Liver (tissue), 9 donors: ENCODE measurements around the gene PAX4. TPM values are rescaled to one million over a fixed set of nuclear protein-coding genes. Genes with fewer than 3 reads are reported as not detected.

Source experiments
- DNase-seq: peaks from one replicate; pipeline ENCODE4 v3.0.0-alpha.2; 2017; ENCODE audit warnings: low spot score
- H3K27ac ChIP-seq, 2 donors: one replicate each; pipeline ENCODE4 v1.7.0; 2013; ENCODE audit warnings: inconsistent platforms in 2 of 2, low read length in 2 of 2, control low read depth in 1 of 2, low read depth in 1 of 2, mild to moderate bottlenecking in 1 of 2
- H3K27me3 ChIP-seq, 4 donors: one replicate each; pipeline versions ENCODE4 v1.6.1 to v1.7.0; 2013; ENCODE audit warnings: low read length in 3 of 4, inconsistent platforms in 1 of 4, mild to moderate bottlenecking in 1 of 4, moderate library complexity in 1 of 4; ENCODE audit not compliant: control insufficient read depth in 4 of 4, insufficient read depth in 4 of 4
- H3K36me3 ChIP-seq, 4 donors: one replicate each; pipeline versions ENCODE4 v1.6.1 to v1.7.0; 2013; ENCODE audit warnings: low read length in 3 of 4, mild to moderate bottlenecking in 3 of 4, low read depth in 1 of 4, moderate library complexity in 1 of 4; ENCODE audit not compliant: control insufficient read depth in 4 of 4, insufficient read depth in 3 of 4
- H3K4me1 ChIP-seq, 4 donors: one replicate each; pipeline versions ENCODE4 v1.6.1 to v1.7.0; 2013; ENCODE audit warnings: low read length in 3 of 4, mild to moderate bottlenecking in 3 of 4, moderate library complexity in 1 of 4; ENCODE audit not compliant: control insufficient read depth in 4 of 4, insufficient read depth in 4 of 4
- H3K4me3 ChIP-seq, 3 donors: one replicate each; pipeline versions ENCODE4 v1.6.1 to v1.7.0; 2013; ENCODE audit warnings: low read length in 3 of 3, control low read depth in 1 of 3, low read depth in 1 of 3, mild to moderate bottlenecking in 1 of 3
- H3K9ac ChIP-seq, 2 donors: one replicate each; pipeline ENCODE4 v1.7.0; 2013; ENCODE audit warnings: low read length in 2 of 2, mild to moderate bottlenecking in 2 of 2, moderate library complexity in 2 of 2, control low read depth in 1 of 2, low read depth in 1 of 2
- H3K9me3 ChIP-seq, 4 donors: one replicate each; pipeline versions ENCODE4 v1.6.1 to v1.7.0; 2013; ENCODE audit warnings: low read length in 3 of 4; ENCODE audit not compliant: control insufficient read depth in 4 of 4
- ATF3 ChIP-seq: IDR thresholded peaks from 2 replicates; pipeline ENCODE4 v1.6.1; 2016; ENCODE audit warnings: antibody characterized with exemption
- EGR1 ChIP-seq, 2 donors: IDR thresholded peaks; 2 replicates each; pipeline ENCODE4 v1.6.1; 2016 to 2018; ENCODE audit warnings: antibody characterized with exemption in 2 of 2, low read depth in 2 of 2
- FOXA1 ChIP-seq: IDR thresholded peaks from 2 replicates; pipeline ENCODE4 v1.6.1; 2016; ENCODE audit warnings: antibody characterized with exemption
- FOXA2 ChIP-seq: IDR thresholded peaks from 2 replicates; pipeline ENCODE4 v1.6.1; 2016; ENCODE audit warnings: antibody characterized with exemption
- GABPA ChIP-seq, 2 donors: IDR thresholded peaks in 1 of 2; conservative IDR thresholded peaks in 1 of 2; 2 replicates each; pipeline ENCODE4 v1.6.1; 2016; ENCODE audit warnings: antibody characterized with exemption in 2 of 2, mild to moderate bottlenecking in 1 of 2, moderate library complexity in 1 of 2
- HNF4G ChIP-seq: IDR thresholded peaks from 2 replicates; pipeline ENCODE4 v1.6.1; 2016; ENCODE audit warnings: antibody characterized with exemption
- JUND ChIP-seq, 2 donors: IDR thresholded peaks; 2 replicates each; pipeline ENCODE4 v1.6.1; 2016; ENCODE audit warnings: antibody characterized with exemption in 2 of 2
- NR2F2 ChIP-seq: IDR thresholded peaks from 2 replicates; pipeline ENCODE4 v1.6.1; 2016; ENCODE audit warnings: antibody characterized with exemption
- RAD21 ChIP-seq, 2 donors: IDR thresholded peaks; 2 replicates each; pipeline ENCODE4 v1.6.1; 2016; ENCODE audit warnings: antibody characterized with exemption in 2 of 2, mild to moderate bottlenecking in 2 of 2
- RXRA ChIP-seq, 2 donors: IDR thresholded peaks; 2 replicates each; pipeline ENCODE4 v1.6.1; 2017 to 2018; ENCODE audit warnings: antibody characterized with exemption in 2 of 2, mild to moderate bottlenecking in 1 of 2
- TAF1 ChIP-seq: conservative IDR thresholded peaks from 2 replicates; pipeline ENCODE4 v1.6.1; 2016; ENCODE audit warnings: antibody characterized with exemption, mild to moderate bottlenecking
- WGBS: extraction: QIAGEN DNeasy Blood & Tissue Kit; methylation state at CpG from one replicate; pipeline ENCODE4 v1.1.7; 2013; 5-methylcytosine and 5-hydroxymethylcytosine counted together
- polyA plus RNA-seq, 2 donors: library from polyadenylated mRNA; stranded (reverse) in 1 of 2; unstranded in 1 of 2; fragments of 200-250 nt in 1 of 2; fragments of >200 nt in 1 of 2; fragmentation: Nextera tagmentation in 1 of 2; extraction: Ambion mirVana in 1 of 2; gene quantifications; one replicate each; pipeline versions ENCODE4 v1.2.1 to v1.2.3, GENCODE V29; 2013 to 2015
- total RNA-seq, 2 donors: library from RNA; depleted of rRNA; stranded (reverse); fragments of >200 nt; gene quantifications; one replicate each; pipeline ENCODE4 v1.2.3, GENCODE V29; 2014
- TF ChIP-seq, protein P1 (sequence below): IDR thresholded peaks from 2 replicates; pipeline ENCODE4 v1.6.1; 2016; ENCODE audit warnings: antibody characterized with exemption
- TF ChIP-seq, protein P2 (sequence below): fragments of 150-350 bp; IDR thresholded peaks from 2 replicates; pipeline ENCODE4 v1.5.1; 2017; ENCODE audit warnings: improper control_type of control experiment, low read depth, low read length; ENCODE audit not compliant: missing input control
- TF ChIP-seq, protein P3 (sequence below): IDR thresholded peaks from 2 replicates; pipeline ENCODE4 v1.6.1; 2016; ENCODE audit warnings: antibody characterized with exemption, mild to moderate bottlenecking
- TF ChIP-seq, protein P4 (sequence below): IDR thresholded peaks from 2 replicates; pipeline ENCODE4 v1.6.1; 2016; ENCODE audit warnings: antibody characterized with exemption
- donor health status: healthy.
- donor health status: healthy.
- donor health status: healthy.
- donor health status: healthy.
- donor health status: healthy.

The PAX4 gene
- total and polyA plus RNA-seq, 4 donors = not detected

GRCh38 chr7:127665922-127666321 is 48.0 kb upstream of the PAX4 start:
- Histone ChIP-seq H3K9ac (no peak overlapping the region), H3K9me3 (no peaks in the 10 kb centered on the region), H3K4me3 (no peak overlapping the region), H3K27me3 (no peaks in the 10 kb centered on the region), H3K27ac (no peak overlapping the region), H3K36me3 (peaks cover 0 to 7% (median 4%) of the 10 kb centered on the region in 4 donors), H3K4me1 (peaks cover 0 to 8% (median 7%) of the 10 kb centered on the region in 4 donors)
- TF ChIP-seq, protein P1, sequence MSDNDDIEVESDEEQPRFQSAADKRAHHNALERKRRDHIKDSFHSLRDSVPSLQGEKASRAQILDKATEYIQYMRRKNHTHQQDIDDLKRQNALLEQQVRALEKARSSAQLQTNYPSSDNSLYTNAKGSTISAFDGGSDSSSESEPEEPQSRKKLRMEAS = no peak
- TF ChIP-seq GABPA (IDR thresholded peaks at IDR 0.05 in 1 of 2, conservative IDR thresholded peaks at IDR 0.05 in 1 of 2) = no peak
- no peak for TF ChIP-seq RAD21 (IDR thresholded peaks at IDR 0.05)
- TF ChIP-seq, protein P2, sequence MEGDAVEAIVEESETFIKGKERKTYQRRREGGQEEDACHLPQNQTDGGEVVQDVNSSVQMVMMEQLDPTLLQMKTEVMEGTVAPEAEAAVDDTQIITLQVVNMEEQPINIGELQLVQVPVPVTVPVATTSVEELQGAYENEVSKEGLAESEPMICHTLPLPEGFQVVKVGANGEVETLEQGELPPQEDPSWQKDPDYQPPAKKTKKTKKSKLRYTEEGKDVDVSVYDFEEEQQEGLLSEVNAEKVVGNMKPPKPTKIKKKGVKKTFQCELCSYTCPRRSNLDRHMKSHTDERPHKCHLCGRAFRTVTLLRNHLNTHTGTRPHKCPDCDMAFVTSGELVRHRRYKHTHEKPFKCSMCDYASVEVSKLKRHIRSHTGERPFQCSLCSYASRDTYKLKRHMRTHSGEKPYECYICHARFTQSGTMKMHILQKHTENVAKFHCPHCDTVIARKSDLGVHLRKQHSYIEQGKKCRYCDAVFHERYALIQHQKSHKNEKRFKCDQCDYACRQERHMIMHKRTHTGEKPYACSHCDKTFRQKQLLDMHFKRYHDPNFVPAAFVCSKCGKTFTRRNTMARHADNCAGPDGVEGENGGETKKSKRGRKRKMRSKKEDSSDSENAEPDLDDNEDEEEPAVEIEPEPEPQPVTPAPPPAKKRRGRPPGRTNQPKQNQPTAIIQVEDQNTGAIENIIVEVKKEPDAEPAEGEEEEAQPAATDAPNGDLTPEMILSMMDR = no peak
- no peak for TF ChIP-seq EGR1 (IDR thresholded peaks at IDR 0.05; ENCODE audit: low read depth in 2 of 2)
- no peak for TF ChIP-seq TAF1
- no peak for TF ChIP-seq NR2F2
- TF ChIP-seq ATF3 = no peak
- TF ChIP-seq JUND (IDR thresholded peaks at IDR 0.05) = no peak
- TF ChIP-seq, protein P3, sequence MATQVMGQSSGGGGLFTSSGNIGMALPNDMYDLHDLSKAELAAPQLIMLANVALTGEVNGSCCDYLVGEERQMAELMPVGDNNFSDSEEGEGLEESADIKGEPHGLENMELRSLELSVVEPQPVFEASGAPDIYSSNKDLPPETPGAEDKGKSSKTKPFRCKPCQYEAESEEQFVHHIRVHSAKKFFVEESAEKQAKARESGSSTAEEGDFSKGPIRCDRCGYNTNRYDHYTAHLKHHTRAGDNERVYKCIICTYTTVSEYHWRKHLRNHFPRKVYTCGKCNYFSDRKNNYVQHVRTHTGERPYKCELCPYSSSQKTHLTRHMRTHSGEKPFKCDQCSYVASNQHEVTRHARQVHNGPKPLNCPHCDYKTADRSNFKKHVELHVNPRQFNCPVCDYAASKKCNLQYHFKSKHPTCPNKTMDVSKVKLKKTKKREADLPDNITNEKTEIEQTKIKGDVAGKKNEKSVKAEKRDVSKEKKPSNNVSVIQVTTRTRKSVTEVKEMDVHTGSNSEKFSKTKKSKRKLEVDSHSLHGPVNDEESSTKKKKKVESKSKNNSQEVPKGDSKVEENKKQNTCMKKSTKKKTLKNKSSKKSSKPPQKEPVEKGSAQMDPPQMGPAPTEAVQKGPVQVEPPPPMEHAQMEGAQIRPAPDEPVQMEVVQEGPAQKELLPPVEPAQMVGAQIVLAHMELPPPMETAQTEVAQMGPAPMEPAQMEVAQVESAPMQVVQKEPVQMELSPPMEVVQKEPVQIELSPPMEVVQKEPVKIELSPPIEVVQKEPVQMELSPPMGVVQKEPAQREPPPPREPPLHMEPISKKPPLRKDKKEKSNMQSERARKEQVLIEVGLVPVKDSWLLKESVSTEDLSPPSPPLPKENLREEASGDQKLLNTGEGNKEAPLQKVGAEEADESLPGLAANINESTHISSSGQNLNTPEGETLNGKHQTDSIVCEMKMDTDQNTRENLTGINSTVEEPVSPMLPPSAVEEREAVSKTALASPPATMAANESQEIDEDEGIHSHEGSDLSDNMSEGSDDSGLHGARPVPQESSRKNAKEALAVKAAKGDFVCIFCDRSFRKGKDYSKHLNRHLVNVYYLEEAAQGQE = no peak
- no peak for TF ChIP-seq HNF4G
- TF ChIP-seq RXRA (IDR thresholded peaks at IDR 0.05) = no peak
- TF ChIP-seq, protein P4, sequence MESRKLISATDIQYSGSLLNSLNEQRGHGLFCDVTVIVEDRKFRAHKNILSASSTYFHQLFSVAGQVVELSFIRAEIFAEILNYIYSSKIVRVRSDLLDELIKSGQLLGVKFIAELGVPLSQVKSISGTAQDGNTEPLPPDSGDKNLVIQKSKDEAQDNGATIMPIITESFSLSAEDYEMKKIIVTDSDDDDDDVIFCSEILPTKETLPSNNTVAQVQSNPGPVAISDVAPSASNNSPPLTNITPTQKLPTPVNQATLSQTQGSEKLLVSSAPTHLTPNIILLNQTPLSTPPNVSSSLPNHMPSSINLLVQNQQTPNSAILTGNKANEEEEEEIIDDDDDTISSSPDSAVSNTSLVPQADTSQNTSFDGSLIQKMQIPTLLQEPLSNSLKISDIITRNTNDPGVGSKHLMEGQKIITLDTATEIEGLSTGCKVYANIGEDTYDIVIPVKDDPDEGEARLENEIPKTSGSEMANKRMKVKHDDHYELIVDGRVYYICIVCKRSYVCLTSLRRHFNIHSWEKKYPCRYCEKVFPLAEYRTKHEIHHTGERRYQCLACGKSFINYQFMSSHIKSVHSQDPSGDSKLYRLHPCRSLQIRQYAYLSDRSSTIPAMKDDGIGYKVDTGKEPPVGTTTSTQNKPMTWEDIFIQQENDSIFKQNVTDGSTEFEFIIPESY = no peak
- DNase-seq = no peak
- WGBS = 93% methylated on average over 7 of the region's 7 CpGs

DNA sequence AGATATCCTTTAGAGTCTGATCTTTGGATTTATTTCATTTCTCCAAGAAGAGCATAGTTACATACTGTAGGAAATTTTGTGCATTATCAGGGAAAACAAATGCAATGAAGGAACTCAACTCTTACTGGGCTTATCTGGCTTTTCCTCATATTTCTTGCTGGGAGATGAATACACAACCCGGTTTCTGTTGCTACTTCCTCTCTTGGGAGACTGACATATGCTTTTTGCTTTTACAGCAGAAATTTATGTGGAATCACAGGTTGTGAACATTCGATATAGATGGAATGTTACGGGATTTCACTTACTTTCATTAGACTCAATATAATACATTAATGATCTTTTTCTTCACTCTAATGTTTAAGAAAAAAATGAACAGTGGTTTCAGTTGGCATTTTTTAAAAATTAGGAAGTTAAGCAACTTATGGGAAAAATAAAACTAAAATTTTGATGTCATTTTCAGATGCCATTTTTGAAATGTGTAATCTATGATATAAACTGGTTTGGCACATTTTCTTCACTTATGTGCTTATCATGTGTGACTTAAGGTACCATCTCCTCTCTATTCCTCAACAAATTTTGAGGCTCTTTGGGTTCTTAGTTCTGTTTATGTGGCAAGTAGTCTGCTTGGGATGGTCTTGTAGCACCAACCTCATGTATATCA is 41.2 kb upstream of the PAX4 start:
- no peaks in the 10 kb centered on the region for H3K9me3 ChIP-seq
- H3K4me3 ChIP-seq = no peak overlapping the region
- H3K4me1 ChIP-seq = peaks cover 9 to 19% (median 16%) of the 10 kb centered on the region in 4 donors
- WGBS = 84% methylated on average over 3 of the region's 3 CpGs
- no peak for DNase-seq
- no peak overlapping the region for H3K27ac ChIP-seq
- H3K9ac ChIP-seq = no peak overlapping the region
- peaks cover 0 to 13% (median 2%) of the 10 kb centered on the region in 4 donors for H3K36me3 ChIP-seq
- no peaks in the 10 kb centered on the region for H3K27me3 ChIP-seq
- TF ChIP-seq, protein P4 = no peak
- TF ChIP-seq GABPA (IDR thresholded peaks at IDR 0.05 in 1 of 2, conservative IDR thresholded peaks at IDR 0.05 in 1 of 2) (no peak), RAD21 (IDR thresholded peaks at IDR 0.05) (no peak), FOXA1 (no peak), HNF4G (no peak), JUND (IDR thresholded peaks at IDR 0.05) (no peak), RXRA (IDR thresholded peaks at IDR 0.05) (no peak), ATF3 (no peak), FOXA2 (no peak), NR2F2 (no peak)
- TF ChIP-seq, protein P3 = no peak
- TF ChIP-seq, protein P1 = no peak
